Measurements from ENCODE around the gene SKAP1.

Gene SKAP1

GRCh38 chr17:48429638-48430586 lies at the start of gene SKAP1:
Gene SKAP1, minus strand, starts transcription at chr17:48430214.
- peak in 1 of 2 donors; percentile 40 for DNase-seq (ENCODE audit: low read depth in 2 of 2)

DNA sequence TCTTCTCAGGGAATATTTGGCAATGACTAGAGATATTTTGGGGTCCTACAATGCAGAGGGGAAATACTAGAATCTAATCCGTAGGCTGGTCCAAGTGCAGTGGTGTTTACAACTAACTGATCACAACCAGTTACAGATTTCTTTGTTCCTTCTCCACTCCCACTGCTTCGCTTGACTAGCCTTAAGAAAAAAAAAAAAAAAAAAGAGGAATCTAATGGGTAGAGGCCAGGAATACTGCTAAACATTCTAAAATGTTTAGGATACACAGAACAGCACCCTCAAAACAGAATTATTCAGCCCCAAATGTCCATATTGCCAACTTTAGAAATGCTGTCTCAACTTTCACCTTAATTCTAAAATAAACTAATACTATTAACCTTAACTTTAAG lies 49.0 kb upstream of the SKAP1 start:
- DNase-seq (ENCODE audit: low read depth in 2 of 2) = no peak

DNA sequence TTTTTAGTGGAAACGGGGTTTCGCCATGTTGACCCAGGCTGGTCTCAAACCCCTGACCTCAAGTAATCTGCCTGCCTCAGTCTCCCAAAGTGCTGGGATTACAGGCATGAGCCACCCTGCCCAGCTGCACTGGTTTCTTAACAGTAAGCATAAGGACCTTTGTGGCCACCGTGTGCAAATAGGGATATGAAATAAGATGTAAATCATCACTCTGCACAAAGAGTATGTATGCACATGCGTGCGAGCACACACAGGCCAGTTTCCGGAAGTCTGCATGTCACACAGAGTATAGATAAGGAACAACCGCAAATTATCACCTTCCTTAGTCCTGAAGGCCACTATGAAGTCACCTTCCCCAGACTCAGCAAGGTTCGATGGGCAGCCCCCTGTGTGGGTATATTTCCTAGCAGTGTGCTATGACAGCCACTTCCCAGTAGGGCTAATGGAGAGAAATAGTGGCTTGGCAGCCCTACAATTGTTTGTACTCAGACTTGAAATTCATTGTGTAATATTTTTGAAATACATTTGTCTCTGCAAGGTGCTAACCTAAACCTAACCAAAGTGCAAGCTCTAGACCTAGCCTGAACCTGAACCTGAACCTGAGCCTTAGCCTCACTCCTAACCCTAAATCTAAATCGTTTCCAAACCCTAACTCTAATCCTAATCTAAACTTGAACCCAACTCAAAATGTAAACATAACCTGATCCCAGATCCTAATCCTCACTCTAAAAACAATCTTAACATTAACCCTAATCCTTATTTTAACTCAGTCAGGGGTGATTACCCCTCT lies 48.4 kb upstream of the SKAP1 start:
- DNase-seq (ENCODE audit: low read depth in 2 of 2) = no peak

GRCh38 chr17:48477221-48477620 lies 47.2 kb upstream of the SKAP1 start:
- DNase-seq (ENCODE audit: low read depth in 2 of 2) = no peak

DNA sequence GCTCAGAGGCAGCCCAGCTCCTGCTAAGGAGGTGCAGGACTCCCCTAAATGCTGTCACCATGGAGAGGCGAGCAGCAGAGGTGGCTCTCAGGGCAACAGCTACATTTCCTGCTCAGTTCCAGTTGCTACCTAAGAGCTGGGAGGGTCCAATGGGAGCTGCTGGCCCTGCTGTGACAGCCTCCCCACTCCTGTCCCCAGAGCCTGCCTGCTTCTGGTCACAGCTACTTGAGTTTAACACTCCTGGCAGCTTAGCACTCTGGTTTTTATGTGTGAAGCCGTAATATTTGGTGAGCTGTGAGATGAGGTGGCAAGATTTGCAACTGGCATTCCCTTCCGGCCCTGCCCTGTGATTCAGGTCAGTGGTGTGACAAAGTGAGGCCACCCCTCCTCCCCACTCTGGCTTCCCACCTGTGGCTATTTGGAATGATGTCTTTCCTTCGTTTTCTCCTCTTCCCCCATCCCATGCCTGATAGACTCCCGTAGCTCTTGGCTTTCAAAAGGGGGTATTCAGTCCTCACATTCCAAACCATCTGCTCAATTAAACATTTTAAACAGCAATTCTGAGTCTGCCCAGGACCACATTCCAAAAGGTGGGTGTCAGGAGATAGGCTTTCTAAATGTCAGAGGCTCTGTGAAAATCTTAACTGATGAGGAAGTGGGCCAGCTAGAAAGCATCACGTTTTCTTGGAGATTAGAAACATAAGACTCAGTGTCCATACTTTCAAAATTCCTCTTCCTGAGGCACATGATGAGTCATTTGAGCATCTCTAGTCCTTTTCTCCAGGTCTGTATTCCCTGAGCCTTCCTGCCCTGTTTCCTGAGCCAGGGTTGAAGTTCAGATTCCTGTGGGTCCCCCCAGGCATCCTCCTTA lies 42.6 kb upstream of the SKAP1 start:
- DNase-seq (ENCODE audit: low read depth in 2 of 2) = no peak

- no peak for DNase-seq (ENCODE audit: low read depth in 2 of 2)
These were observed 41.9 kb upstream of the SKAP1 start for GRCh38 chr17:48471817-48472410.

DNA sequence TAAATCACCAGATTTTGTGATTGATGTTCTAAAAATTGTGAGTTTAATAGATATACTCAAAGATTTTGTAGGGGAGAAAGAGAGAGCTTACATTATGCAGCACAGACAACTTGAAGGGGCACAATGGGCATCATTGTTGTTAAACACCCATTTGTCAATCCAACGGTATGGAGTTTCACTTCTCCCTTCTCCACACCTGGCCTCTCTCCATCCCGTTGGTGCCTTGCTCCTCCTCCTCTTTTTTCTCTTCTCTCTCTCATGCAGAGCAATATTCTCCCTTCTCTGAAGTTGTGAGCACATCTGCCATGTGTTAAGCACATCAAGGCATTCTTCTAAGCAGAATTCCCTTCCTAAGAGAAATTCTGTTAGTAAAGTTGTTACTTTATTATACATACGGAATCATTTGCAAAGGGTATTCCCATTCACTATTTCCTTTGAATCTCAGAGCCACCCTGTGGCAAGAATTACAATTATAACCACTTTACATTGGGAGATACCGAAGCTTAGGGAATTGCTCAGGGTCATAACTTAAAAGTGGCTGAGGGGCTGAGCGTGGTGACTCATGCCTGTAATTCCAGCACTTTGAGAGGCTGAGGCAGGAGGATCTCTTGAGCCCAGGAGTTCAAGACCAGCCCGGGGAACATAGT lies 40.5 kb upstream of the SKAP1 start:
- no peak for DNase-seq (ENCODE audit: low read depth in 2 of 2)

GRCh38 chr17:48469227-48469626 lies 39.2 kb upstream of the SKAP1 start:
- no peak for DNase-seq (ENCODE audit: low read depth in 2 of 2)

DNA sequence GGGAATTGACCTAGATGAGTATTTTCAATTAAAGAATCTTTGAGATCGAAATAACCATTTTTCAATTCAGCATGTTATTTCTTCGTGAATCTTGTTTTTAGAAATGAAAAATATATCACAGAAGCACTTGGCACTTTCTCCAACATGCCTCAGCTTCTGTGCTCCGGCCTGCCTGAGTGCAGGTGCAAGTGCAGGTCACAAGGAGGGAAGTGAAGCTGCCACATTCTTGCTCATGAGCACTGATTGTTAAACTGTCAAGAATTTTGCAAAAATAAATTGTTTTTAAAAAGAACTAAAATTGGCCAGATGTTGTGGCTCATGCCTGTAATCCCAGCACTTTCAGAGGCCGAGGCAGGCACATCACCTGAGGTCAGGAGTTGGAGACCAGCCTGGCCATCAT lies 38.3 kb upstream of the SKAP1 start:
- no peak for DNase-seq (ENCODE audit: low read depth in 2 of 2)

DNA sequence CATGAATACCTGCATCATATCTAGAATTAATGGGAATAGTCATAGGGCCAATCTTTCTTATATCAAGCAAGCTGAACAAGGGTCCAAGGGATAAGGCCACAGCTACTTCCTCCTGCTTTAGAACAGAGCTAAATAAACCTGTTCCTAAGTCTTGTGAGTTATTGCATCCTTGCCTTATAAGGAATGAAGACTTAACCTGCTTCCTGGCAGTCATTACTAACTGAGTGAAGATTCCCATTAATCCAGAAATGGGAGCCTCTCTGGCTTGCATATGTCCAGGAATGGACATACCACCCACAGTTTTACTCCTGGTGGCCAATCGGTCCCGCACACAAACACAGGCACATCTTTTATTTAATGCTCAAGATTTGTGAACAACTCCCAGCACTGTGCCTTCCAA lies 35.9 kb upstream of the SKAP1 start:
- no peak for DNase-seq (ENCODE audit: low read depth in 2 of 2)

- no peak for DNase-seq (ENCODE audit: low read depth in 2 of 2)
These were observed 33.5 kb upstream of the SKAP1 start for GRCh38 chr17:48463526-48463925.

- DNase-seq (ENCODE audit: low read depth in 2 of 2) = no peak
These were observed 32.9 kb upstream of the SKAP1 start for GRCh38 chr17:48462946-48463345.

DNA sequence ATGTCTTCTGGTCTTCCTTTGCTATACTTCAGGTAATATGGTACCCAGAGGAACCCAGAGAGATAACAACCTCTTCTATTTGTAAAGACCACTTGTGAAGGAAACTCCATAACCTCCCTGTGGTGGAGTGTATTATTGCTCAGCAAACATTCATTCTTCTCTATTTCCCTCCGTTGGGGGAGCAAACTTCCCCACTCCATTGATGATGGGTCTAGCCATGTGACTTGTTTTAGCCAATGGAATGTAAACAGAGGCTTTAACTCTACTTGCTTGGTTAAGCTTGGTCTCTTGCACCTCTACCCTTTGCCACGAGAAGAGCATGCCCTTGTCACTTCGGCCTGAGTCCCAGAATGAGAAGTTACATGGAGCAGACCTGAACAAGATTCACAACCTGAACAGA lies 30.0 kb upstream of the SKAP1 start:
- no peak for DNase-seq (ENCODE audit: low read depth in 2 of 2)

GRCh38 chr17:48459070-48459844 lies 29.2 kb upstream of the SKAP1 start:
- no peak for DNase-seq (ENCODE audit: low read depth in 2 of 2)

- DNase-seq (ENCODE audit: low read depth in 2 of 2) = peak; percentile 44 to 49
These were observed 27.2 kb upstream of the SKAP1 start for GRCh38 chr17:48457080-48457836.

GRCh38 chr17:48456589-48456988 lies 26.6 kb upstream of the SKAP1 start:
- no peak for DNase-seq (ENCODE audit: low read depth in 2 of 2)

- DNase-seq (ENCODE audit: low read depth in 2 of 2) = no peak
These were observed 25.8 kb upstream of the SKAP1 start for GRCh38 chr17:48455791-48456190.

GRCh38 chr17:48453447-48453846 lies 23.4 kb upstream of the SKAP1 start:
- no peak for DNase-seq (ENCODE audit: low read depth in 2 of 2)

DNA sequence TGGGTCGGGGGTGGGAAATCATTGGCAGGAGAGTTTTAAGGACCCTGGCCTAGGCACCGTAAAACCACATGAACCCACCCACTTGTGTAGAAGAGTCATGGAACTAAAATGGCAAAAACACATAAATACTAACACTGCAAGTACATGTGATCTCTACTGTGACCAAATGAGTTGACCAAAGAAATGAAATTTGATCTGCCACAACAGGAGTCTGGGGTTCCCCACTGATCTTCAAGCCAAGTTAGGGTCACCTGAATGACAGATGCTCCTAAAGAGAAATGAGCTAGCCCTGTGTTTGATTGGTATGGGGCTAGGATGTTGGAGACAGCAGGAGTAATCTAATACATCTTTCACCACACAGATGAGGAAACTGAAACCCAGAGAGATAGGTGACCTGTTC lies 21.5 kb upstream of the SKAP1 start:
- no peak for DNase-seq (ENCODE audit: low read depth in 2 of 2)

All from stimulated activated CD4-positive, alpha-beta T cell treated with anti-CD3 and anti-CD28 coated beads, Interleukin-1b, Interleukin-23, amount 100 ng/mL, for 1 hour (primary cell).